ENCODE data around the gene C2orf74.

GRCh38 chr2:61177727-61178549 is 15.9 kb downstream of the C2orf74 start:
- no peak for TF ChIP-seq CTCF (IDR thresholded peaks at IDR 0.05; ENCODE audit: insufficient read depth, low read depth, low read length)
- no peak for TF ChIP-seq EZH2 (IDR thresholded peaks at IDR 0.05; ENCODE audit: insufficient read depth, low read length)
